Transverse colon (tissue), 4 donors: Measurements from ENCODE around the gene DYNC1LI1.

ENCODE experiments used
- EP300 ChIP-seq: sonication (generic); formaldehyde crosslinking; IDR thresholded peaks from one replicate; pipeline ENCODE4 v1.6.1; 2017; ENCODE audit warnings: antibody characterized with exemption, low read depth
- POLR2A ChIP-seq: fragments of 450-650 bp; IDR thresholded peaks from one replicate; pipeline ENCODE4 v1.6.1; 2016; ENCODE audit warnings: antibody characterized with exemption, mild to moderate bottlenecking, moderate library complexity
- POLR2AphosphoS5 ChIP-seq, 3 donors: sonication (generic); formaldehyde crosslinking; IDR thresholded peaks; one replicate each; pipeline ENCODE4 v1.6.1; 2016; ENCODE audit warnings: antibody characterized with exemption in 3 of 3
- TF ChIP-seq, protein P1 (sequence below), 5 experiments: fragments of 200-600 bp in 3 of 5; fragments of 450-650 bp in 2 of 5; sonication (generic) in 3 of 5; IDR thresholded peaks; 1 replicate in 2 of 5; 2 replicates in 3 of 5; pipeline ENCODE4 v1.5.1; 2016 to 2017; ENCODE audit warnings: antibody characterized with exemption in 5 of 5, inconsistent platforms in 3 of 5, mild to moderate bottlenecking in 2 of 5, moderate library complexity in 1 of 5

DNA sequence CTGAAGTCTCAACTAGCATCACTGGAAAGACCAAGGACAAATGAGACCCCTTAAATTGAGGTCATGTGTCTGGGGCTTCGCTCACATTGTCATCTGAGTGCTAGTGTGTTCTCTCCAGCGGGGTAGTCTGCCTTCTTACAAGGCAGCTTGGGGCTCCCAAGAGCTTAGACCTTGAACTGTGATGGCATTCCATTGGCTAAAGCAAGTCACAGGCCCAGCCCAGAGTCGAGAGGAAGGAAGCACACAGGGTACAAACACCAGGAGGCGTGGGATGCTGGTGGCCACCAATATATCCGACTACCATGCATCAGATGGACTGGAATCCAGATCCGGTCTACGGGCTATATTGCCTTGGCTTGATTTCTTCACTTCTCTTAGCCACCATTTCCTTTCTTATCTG is 31.5 kb upstream of the DYNC1LI1 start:
- TF ChIP-seq EP300 (no peak), POLR2A (no peak), POLR2AphosphoS5 (IDR thresholded peaks at IDR 0.05) (no peak)
- TF ChIP-seq, protein P1, sequence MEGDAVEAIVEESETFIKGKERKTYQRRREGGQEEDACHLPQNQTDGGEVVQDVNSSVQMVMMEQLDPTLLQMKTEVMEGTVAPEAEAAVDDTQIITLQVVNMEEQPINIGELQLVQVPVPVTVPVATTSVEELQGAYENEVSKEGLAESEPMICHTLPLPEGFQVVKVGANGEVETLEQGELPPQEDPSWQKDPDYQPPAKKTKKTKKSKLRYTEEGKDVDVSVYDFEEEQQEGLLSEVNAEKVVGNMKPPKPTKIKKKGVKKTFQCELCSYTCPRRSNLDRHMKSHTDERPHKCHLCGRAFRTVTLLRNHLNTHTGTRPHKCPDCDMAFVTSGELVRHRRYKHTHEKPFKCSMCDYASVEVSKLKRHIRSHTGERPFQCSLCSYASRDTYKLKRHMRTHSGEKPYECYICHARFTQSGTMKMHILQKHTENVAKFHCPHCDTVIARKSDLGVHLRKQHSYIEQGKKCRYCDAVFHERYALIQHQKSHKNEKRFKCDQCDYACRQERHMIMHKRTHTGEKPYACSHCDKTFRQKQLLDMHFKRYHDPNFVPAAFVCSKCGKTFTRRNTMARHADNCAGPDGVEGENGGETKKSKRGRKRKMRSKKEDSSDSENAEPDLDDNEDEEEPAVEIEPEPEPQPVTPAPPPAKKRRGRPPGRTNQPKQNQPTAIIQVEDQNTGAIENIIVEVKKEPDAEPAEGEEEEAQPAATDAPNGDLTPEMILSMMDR (IDR thresholded peaks at IDR 0.05) = no peak
